Esophagus squamous epithelium (tissue), 4 donors: ENCODE data around the gene STT3B.

Source experiments
- POLR2A ChIP-seq, 4 donors: fragments of 450-650 bp; IDR thresholded peaks; one replicate each; pipeline ENCODE4 v1.6.1; 2017; ENCODE audit warnings: antibody characterized with exemption in 4 of 4, mild to moderate bottlenecking in 4 of 4, moderate library complexity in 3 of 4
- TF ChIP-seq, protein P1 (sequence below), 6 experiments: fragments of 450-650 bp in 4 of 6; fragments of 200-600 bp in 2 of 6; sonication (generic) in 2 of 6; IDR thresholded peaks; one replicate each; pipeline ENCODE4 v1.5.1; 2016 to 2019; ENCODE audit warnings: antibody characterized with exemption in 6 of 6, mild to moderate bottlenecking in 4 of 6, moderate library complexity in 4 of 6

- TF ChIP-seq, protein P1, sequence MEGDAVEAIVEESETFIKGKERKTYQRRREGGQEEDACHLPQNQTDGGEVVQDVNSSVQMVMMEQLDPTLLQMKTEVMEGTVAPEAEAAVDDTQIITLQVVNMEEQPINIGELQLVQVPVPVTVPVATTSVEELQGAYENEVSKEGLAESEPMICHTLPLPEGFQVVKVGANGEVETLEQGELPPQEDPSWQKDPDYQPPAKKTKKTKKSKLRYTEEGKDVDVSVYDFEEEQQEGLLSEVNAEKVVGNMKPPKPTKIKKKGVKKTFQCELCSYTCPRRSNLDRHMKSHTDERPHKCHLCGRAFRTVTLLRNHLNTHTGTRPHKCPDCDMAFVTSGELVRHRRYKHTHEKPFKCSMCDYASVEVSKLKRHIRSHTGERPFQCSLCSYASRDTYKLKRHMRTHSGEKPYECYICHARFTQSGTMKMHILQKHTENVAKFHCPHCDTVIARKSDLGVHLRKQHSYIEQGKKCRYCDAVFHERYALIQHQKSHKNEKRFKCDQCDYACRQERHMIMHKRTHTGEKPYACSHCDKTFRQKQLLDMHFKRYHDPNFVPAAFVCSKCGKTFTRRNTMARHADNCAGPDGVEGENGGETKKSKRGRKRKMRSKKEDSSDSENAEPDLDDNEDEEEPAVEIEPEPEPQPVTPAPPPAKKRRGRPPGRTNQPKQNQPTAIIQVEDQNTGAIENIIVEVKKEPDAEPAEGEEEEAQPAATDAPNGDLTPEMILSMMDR (IDR thresholded peaks at IDR 0.05), result no peak
- no peak for TF ChIP-seq POLR2A (IDR thresholded peaks at IDR 0.05)
These were observed 101.8 kb downstream of the STT3B start for GRCh38 chr3:31634476-31634875.
